ENCODE measurements around the gene IDH3B. TPM values are rescaled to one million over a fixed set of nuclear protein-coding genes. Genes with fewer than 3 reads are reported as not detected.
A peak's percentile ranks its signal among the peaks of the same experiment; 100 is the strongest.

The IDH3B gene
- total and polyA plus RNA-seq, 2 experiments from 2014 or later, result 216 to 244 TPM

DNA sequence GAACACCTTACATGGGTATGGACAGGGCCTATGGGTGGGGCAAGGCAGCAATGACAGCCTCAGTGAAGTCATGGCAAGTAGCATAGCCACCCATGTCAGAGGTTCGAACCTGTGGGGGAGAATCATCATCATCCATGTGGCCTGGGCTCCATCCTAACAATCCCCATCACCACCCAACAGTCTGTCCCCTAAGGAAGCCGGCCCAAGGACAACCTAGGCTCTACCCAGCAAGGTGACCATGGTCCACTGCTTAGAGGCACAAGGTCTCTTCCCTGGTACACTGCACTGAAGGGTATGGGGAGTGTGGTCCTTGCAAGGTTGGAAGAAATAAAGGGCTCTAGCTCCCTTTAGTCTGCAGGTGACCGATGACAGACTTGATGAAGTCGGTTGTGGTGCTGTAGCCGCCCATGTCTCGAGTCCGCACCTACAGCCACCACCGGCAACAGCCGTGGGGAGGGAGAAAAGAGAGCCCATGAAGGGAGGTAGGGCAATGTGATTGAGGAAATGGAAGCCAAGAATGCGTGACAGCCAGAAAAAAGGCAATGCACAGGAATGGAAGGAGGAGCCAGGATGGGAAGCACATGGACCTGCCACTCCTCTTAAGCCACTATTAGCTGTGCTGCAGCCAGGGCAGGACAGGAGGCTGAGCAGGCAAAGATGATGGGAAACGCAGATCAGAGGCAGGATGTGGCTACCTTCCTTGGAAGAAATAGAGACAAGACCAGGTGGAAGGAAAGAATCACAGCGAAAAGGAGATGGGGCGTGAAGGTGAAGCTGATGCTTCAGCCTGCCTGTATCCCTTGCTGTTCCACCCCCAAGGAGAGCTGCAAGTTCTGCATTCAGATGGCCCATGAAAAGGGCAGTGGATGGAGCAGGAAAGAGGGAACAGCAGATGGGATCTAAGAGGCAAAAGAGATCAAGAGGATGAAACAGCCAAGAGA, 5.3 kb downstream of the IDH3B start:
- no peak overlapping the region for H3K27ac ChIP-seq

DNA sequence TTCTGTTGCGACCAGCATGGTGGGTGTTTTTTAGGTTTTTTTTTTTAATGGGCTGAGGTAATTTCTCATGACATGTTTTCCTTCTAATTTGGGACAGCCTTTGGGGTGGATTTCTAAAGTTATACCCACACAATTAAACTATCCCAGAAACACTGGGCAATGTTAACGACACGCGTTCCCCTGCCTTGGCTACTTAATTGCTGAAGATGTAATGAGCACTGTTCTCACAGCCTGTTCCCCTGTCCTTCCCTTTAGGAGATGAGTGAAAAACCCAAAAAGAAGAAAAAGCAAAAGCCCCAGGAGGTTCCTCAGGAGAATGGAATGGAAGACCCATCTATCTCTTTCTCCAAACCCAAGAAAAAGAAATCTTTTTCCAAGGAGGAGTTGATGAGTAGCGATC, 6.3 kb downstream of the IDH3B start:
- Histone ChIP-seq H3K4me1 (ENCODE audit: low read depth) (no peaks in the 10 kb centered on the region), H3K36me3 (peaks cover 58% of the 10 kb centered on the region), H3K27me3 (no peaks in the 10 kb centered on the region), H3K9me3 (ENCODE audit: low read depth) (no peaks in the 10 kb centered on the region), H3K27ac (no peak overlapping the region), H3K4me3 (no peak overlapping the region)
- no peak for DNase-seq (ENCODE audit: low read depth in 1 of 2, low spot score in 1 of 2)
- TF ChIP-seq, protein P1, sequence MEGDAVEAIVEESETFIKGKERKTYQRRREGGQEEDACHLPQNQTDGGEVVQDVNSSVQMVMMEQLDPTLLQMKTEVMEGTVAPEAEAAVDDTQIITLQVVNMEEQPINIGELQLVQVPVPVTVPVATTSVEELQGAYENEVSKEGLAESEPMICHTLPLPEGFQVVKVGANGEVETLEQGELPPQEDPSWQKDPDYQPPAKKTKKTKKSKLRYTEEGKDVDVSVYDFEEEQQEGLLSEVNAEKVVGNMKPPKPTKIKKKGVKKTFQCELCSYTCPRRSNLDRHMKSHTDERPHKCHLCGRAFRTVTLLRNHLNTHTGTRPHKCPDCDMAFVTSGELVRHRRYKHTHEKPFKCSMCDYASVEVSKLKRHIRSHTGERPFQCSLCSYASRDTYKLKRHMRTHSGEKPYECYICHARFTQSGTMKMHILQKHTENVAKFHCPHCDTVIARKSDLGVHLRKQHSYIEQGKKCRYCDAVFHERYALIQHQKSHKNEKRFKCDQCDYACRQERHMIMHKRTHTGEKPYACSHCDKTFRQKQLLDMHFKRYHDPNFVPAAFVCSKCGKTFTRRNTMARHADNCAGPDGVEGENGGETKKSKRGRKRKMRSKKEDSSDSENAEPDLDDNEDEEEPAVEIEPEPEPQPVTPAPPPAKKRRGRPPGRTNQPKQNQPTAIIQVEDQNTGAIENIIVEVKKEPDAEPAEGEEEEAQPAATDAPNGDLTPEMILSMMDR (IDR thresholded peaks at IDR 0.05; ENCODE audit: low read depth, low read length), result no peak

More for the DNA sequence above, 5.3 kb downstream of the IDH3B start:
- peaks cover 4% of the 10 kb centered on the region for H3K4me1 ChIP-seq (ENCODE audit: low read depth)
- no peaks in the 10 kb centered on the region for H3K27me3 ChIP-seq
- H3K36me3 ChIP-seq, result peaks cover 58% of the 10 kb centered on the region
- no peak for DNase-seq (ENCODE audit: low read depth in 1 of 2, low spot score in 1 of 2)
- H3K9me3 ChIP-seq (ENCODE audit: low read depth), result no peaks in the 10 kb centered on the region
- TF ChIP-seq, protein P1 (IDR thresholded peaks at IDR 0.05; ENCODE audit: low read depth, low read length), result no peak
- H3K4me3 ChIP-seq, result no peak overlapping the region

DNA sequence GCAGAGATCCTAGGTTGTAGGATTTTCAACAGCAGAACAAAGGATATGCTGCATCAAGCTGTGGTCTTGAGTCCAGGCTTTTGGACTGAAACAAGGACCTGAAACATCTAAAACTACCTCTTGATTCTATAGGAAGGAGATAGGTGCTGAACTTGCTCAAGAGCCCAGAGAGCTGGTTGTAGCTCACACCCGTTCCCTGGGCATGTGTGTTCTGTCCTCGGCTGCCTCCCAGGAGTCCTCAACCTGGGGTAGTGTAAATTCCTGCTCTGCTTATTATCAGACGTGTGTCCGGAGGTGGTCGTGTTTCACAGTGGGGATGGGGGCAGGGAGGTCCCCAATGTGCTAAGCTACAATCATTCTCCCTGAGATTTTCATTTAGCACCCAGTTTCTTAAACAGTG, 6.8 kb downstream of the IDH3B start:
- Histone ChIP-seq H3K27ac (peak overlapping the region; percentile 4), H3K36me3 (peaks cover 56% of the 10 kb centered on the region), H3K9me3 (ENCODE audit: low read depth) (no peaks in the 10 kb centered on the region), H3K4me3 (no peak overlapping the region), H3K27me3 (no peaks in the 10 kb centered on the region), H3K4me1 (ENCODE audit: low read depth) (no peaks in the 10 kb centered on the region)
- TF ChIP-seq, protein P1 (IDR thresholded peaks at IDR 0.05; ENCODE audit: low read depth, low read length), result no peak
- DNase-seq (ENCODE audit: low read depth in 1 of 2, low spot score in 1 of 2), result no peak

DNA sequence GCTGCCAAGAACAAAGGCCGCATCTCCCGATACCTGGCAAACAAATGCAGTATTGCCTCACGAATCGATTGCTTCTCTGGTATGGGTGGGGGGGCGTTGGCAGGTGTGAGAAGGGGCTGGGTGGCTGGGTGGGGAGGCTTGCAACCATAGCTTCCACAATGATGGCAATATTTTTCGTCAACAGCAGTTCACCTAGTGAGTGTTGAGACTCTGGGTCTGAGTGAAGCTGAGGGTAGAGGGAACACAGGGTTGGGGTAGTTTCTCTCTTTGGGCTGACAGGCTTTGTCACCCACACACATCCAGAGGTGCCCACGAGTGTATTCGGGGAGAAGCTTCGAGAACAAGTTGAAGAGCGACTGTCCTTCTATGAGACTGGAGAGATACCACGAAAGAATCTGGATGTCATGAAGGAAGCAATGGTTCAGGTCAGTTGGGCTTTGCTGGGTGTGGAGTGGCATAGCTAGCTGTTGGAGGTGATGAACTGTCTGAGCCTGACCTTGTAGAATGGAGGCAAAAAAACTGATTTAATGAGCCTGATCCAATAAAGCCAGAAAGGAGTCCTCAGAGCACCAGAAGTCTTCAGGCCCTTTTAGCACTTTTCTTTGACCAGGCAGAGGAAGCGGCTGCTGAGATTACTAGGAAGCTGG, 7.4 kb downstream of the IDH3B start:
- Histone ChIP-seq H3K27me3 (no peaks in the 10 kb centered on the region), H3K4me3 (no peak overlapping the region), H3K27ac (no peak overlapping the region), H3K36me3 (peaks cover 53% of the 10 kb centered on the region), H3K9me3 (ENCODE audit: low read depth) (no peaks in the 10 kb centered on the region), H3K4me1 (ENCODE audit: low read depth) (no peaks in the 10 kb centered on the region)
- TF ChIP-seq, protein P1 (IDR thresholded peaks at IDR 0.05; ENCODE audit: low read depth, low read length), result no peak
- no peak for DNase-seq (ENCODE audit: low read depth in 1 of 2, low spot score in 1 of 2)

DNA sequence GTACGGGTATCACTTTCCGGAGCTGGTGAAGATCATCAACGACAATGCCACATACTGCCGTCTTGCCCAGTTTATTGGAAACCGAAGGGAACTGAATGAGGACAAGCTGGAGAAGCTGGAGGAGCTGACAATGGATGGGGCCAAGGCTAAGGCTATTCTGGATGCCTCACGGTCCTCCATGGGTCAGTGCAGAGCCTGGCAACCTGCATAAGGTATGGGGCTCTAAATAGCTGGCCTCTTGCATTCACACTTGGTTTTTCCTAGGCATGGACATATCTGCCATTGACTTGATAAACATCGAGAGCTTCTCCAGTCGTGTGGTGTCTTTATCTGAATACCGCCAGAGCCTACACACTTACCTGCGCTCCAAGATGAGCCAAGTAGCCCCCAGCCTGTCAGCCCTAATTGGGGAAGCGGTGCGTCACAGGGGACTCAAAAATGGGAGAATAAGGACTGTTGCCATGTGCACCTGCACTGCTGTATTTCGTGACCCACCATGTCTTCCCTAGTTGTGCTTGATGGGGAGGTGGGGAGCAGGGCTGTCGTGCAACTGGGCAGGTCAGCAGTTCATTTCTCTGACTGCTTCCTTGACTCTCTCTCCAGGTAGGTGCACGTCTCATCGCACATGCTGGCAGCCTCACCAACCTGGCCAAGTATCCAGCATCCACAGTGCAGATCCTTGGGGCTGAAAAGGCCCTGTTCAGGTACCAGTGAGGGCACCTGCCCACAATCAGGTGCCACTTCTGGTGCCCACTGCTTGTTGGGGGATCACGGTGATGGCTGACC, 8.5 kb downstream of the IDH3B start:
- TF ChIP-seq, protein P1 (IDR thresholded peaks at IDR 0.05; ENCODE audit: low read depth, low read length), result no peak
- H3K27ac ChIP-seq, result no peak overlapping the region
- H3K4me3 ChIP-seq, result no peak overlapping the region
- DNase-seq (ENCODE audit: low read depth in 1 of 2, low spot score in 1 of 2), result no peak
- H3K4me1 ChIP-seq (ENCODE audit: low read depth), result no peaks in the 10 kb centered on the region
- peaks cover 53% of the 10 kb centered on the region for H3K36me3 ChIP-seq
- no peaks in the 10 kb centered on the region for H3K27me3 ChIP-seq
- no peaks in the 10 kb centered on the region for H3K9me3 ChIP-seq (ENCODE audit: low read depth)

Data from cardiac muscle cell (in vitro differentiated cells and primary cell).